Body of pancreas (tissue), 4 donors: ENCODE results near the gene NCAPD2.
"Not testable (repeated sequence)": the region's sequence is repeated elsewhere in the genome, so short reads cannot be mapped to it uniquely, and the experiment has no call there.

ENCODE experiments used
- POLR2A ChIP-seq, 3 donors: fragments of 450-650 bp; IDR thresholded peaks; one replicate each; pipeline ENCODE4 v1.6.1; 2016; ENCODE audit warnings: antibody characterized with exemption in 3 of 3, mild to moderate bottlenecking in 2 of 3
- TF ChIP-seq, protein P1 (sequence below), 7 experiments: fragments of 450-650 bp in 4 of 7; fragments of 200-600 bp in 3 of 7; sonication (generic) in 3 of 7; IDR thresholded peaks; one replicate each; pipeline ENCODE4 v1.5.1; 2016 to 2019; ENCODE audit warnings: antibody characterized with exemption in 7 of 7

- TF ChIP-seq, protein P1, sequence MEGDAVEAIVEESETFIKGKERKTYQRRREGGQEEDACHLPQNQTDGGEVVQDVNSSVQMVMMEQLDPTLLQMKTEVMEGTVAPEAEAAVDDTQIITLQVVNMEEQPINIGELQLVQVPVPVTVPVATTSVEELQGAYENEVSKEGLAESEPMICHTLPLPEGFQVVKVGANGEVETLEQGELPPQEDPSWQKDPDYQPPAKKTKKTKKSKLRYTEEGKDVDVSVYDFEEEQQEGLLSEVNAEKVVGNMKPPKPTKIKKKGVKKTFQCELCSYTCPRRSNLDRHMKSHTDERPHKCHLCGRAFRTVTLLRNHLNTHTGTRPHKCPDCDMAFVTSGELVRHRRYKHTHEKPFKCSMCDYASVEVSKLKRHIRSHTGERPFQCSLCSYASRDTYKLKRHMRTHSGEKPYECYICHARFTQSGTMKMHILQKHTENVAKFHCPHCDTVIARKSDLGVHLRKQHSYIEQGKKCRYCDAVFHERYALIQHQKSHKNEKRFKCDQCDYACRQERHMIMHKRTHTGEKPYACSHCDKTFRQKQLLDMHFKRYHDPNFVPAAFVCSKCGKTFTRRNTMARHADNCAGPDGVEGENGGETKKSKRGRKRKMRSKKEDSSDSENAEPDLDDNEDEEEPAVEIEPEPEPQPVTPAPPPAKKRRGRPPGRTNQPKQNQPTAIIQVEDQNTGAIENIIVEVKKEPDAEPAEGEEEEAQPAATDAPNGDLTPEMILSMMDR (IDR thresholded peaks at IDR 0.05), result not testable (repeated sequence)
- not testable (repeated sequence) for TF ChIP-seq POLR2A (IDR thresholded peaks at IDR 0.05)
These were observed 3.2 kb upstream of the NCAPD2 start for GRCh38 chr12:6490673-6491072.
